HepG2 (cell line): ENCODE measurements around the gene CAMK2G. TPM values are rescaled to one million over a fixed set of nuclear protein-coding genes. Genes with fewer than 3 reads are reported as not detected.

ENCODE experiments used
- ATAC-seq: fragments of 200-7000 bp; cut with Tn5 transposase; 3 replicates; pipeline ENCODE4 v1.9.1; 2020; ENCODE audit warnings: mild to moderate bottlenecking, moderate library complexity
- BruUV-seq: library from RNA; stranded (reverse); fragments of 400-500 nt; replicated peaks from 2 replicates; lab custom pipeline; 2021; lab: Mats Ljungman, UMichigan
- CTCF ChIA-PET: fragments of 300-600 bp; formaldehyde crosslinking; extraction: SDS; loops from one replicate; lab custom pipeline; 2021; ENCODE audit warnings: low total read pairs, inconsistent platforms, low intra/inter-chr PET ratio; lab: Yijun Ruan, JAX
- POLR2A ChIA-PET: fragments of 350-600 bp; sonication (Branson Sonifier 250); formaldehyde crosslinking; loops from one replicate; lab custom pipeline; 2020; ENCODE audit warnings: antibody characterized with exemption, inconsistent platforms; lab: Yijun Ruan, JAX
- DNase-seq: peaks from one replicate; pipeline ENCODE4 v3.0.0-alpha.2; 2015; ENCODE audit warnings: low spot score
- FAIRE-seq: peaks from 3 replicates; lab custom pipeline; 2011; peaks lifted over from hg19 to GRCh38; lab: Jason Lieb, UNC
- H2AFZ ChIP-seq: one replicate; pipeline ENCODE4 v1.6.1; 2011; ENCODE audit warnings: low read length, inconsistent platforms
- H3K27ac ChIP-seq: fragments of 300-600 bp; 3 replicates; pipeline ENCODE4 v1.8.0; 2011; ENCODE audit warnings: mixed run types, mild to moderate bottlenecking, mixed read lengths, low read length, inconsistent platforms; ENCODE audit not compliant: insufficient read depth; ENCODE audit errors: extremely low read length
- H3K27me3 ChIP-seq, 2 experiments: fragments of 200-600 bp in 1 of 2; 2 replicates in 1 of 2; 3 replicates in 1 of 2; pipeline versions ENCODE4 v1.6.0 to v1.8.0; 2011; ENCODE audit warnings: low read length in 2 of 2, mild to moderate bottlenecking in 2 of 2, moderate library complexity in 2 of 2, inconsistent platforms in 1 of 2; ENCODE audit not compliant: insufficient read depth in 2 of 2, control insufficient read depth in 1 of 2
- H3K36me3 ChIP-seq, 2 experiments: fragments of 200-600 bp in 1 of 2; replicated peaks in 1 of 2; 2 replicates in 1 of 2; 3 replicates in 1 of 2; pipeline versions ENCODE4 v1.5.1 to v1.8.0; 2011; ENCODE audit warnings: low read length in 2 of 2, inconsistent platforms in 1 of 2; ENCODE audit not compliant: insufficient read depth in 2 of 2, control insufficient read depth in 1 of 2
- H3K4me1 ChIP-seq: 2 replicates; pipeline ENCODE4 v1.5.1; 2012; ENCODE audit warnings: low read length, inconsistent platforms; ENCODE audit not compliant: insufficient read depth
- H3K4me2 ChIP-seq: 2 replicates; pipeline ENCODE4 v1.6.0; 2011; ENCODE audit warnings: low read depth, low read length, inconsistent platforms
- H3K4me3 ChIP-seq, 3 experiments: fragments of 200-600 bp in 1 of 3; sonication (generic), shearing (Covaris generic) in 1 of 3; replicated peaks in 1 of 3; 2 replicates each; pipeline ENCODE4 v1.5.1; 2011 to 2016; ENCODE audit warnings: low read length in 3 of 3, inconsistent platforms in 2 of 3, low read depth in 2 of 3, mild to moderate bottlenecking in 2 of 3, control low read depth in 1 of 3, mixed read lengths in 1 of 3; ENCODE audit not compliant: insufficient read depth in 1 of 3
- H3K79me2 ChIP-seq: one replicate; pipeline ENCODE4 v1.6.1; 2011; ENCODE audit warnings: low read length, inconsistent platforms; ENCODE audit not compliant: insufficient read depth
- H3K9ac ChIP-seq: 2 replicates; pipeline ENCODE4 v1.6.0; 2011; ENCODE audit warnings: mild to moderate bottlenecking, low read depth, low read length, inconsistent platforms; ENCODE audit not compliant: insufficient read depth
- H3K9me3 ChIP-seq: 2 replicates; pipeline ENCODE4 v1.5.1; 2012; ENCODE audit warnings: mild to moderate bottlenecking, low read length
- H4K20me1 ChIP-seq: 2 replicates; pipeline ENCODE4 v1.6.0; 2011; ENCODE audit warnings: inconsistent platforms, mild to moderate bottlenecking, low read length, moderate library complexity; ENCODE audit not compliant: insufficient read depth
- BCL6 ChIP-seq: IDR thresholded peaks from 2 replicates; pipeline ENCODE4 v1.6.1; 2016; ENCODE audit warnings: missing genetic modification reagents, missing compliant biosample characterization
- CAMTA2 ChIP-seq: sonication (generic); formaldehyde crosslinking; IDR thresholded peaks from 2 replicates; pipeline ENCODE4 v1.4.0; 2020; ENCODE audit warnings: mild to moderate bottlenecking, missing genetic modification reagents, borderline replicate concordance
- GATAD2A ChIP-seq: IDR thresholded peaks from 2 replicates; pipeline ENCODE4 v1.6.1; 2016
- ZFP91 ChIP-seq: sonication (generic); formaldehyde crosslinking; IDR thresholded peaks from 2 replicates; pipeline ENCODE4 v1.9.0; 2022; ENCODE audit warnings: missing genetic modification reagents, mild to moderate bottlenecking, borderline replicate concordance
- ZNF3 ChIP-seq: IDR thresholded peaks from 2 replicates; pipeline ENCODE4 v1.7.0; 2017; ENCODE audit warnings: inconsistent platforms
- ZNF318 ChIP-seq: sonication (generic); formaldehyde crosslinking; IDR thresholded peaks from 2 replicates; pipeline ENCODE4 v1.4.0; 2020; ENCODE audit warnings: mild to moderate bottlenecking, missing genetic modification reagents
- ZNF343 ChIP-seq: sonication (generic); formaldehyde crosslinking; IDR thresholded peaks from 2 replicates; pipeline ENCODE4 v1.4.0; 2020; ENCODE audit warnings: mild to moderate bottlenecking, missing genetic modification reagents
- ZNF781 ChIP-seq: sonication (generic); formaldehyde crosslinking; IDR thresholded peaks from 2 replicates; pipeline ENCODE4 v1.5.1; 2020; ENCODE audit warnings: borderline replicate concordance, mild to moderate bottlenecking, missing genetic modification reagents; ENCODE audit errors: not compliant biosample characterization
- WGBS: methylation state at CpG from one replicate; pipeline ENCODE4 v1.1.6; 2017; ENCODE audit warnings: low lambda C conversion rate; 5-methylcytosine and 5-hydroxymethylcytosine counted together
- in situ Hi-C: cut with HindIII; loops from 2 replicates; pipeline ENCODE4 v1.10.0; 2017; ENCODE audit warnings: low pct_unique_long_range_greater_than_20kb; ENCODE audit not compliant: extremely low pct_ligation_motif_present
- intact Hi-C: fragments of 100-400 bp; cut with micrococcal nuclease; formaldehyde crosslinking; loops from one replicate; pipeline ENCODE4 v1.10.0; 2022; ENCODE audit not compliant: unreplicated experiment
- polyA plus RNA-seq, 8 experiments: library from polyadenylated mRNA; depleted of rRNA in 3 of 8; stranded (reverse) in 7 of 8; unstranded in 1 of 8; fragments of >200 nt; fragmentation: Illumina TruSeq in 4 of 8; extraction: Trizol in 4 of 8; gene quantifications; 2 replicates each; pipeline versions ENCODE4 v1.2.1 to v1.2.3, GENCODE V29; 2011 to 2016; ENCODE audit warnings: low read depth in 4 of 8, missing spikeins in 1 of 8, mixed read lengths in 1 of 8; ENCODE audit not compliant: insufficient read depth in 1 of 8
- total RNA-seq, 5 experiments: library from RNA; depleted of rRNA; stranded (reverse); fragments of >200 nt; fragmentation: Illumina TruSeq; extraction: Trizol; gene quantifications; 2 replicates each; pipeline ENCODE4 v1.2.3, GENCODE V29; 2016; ENCODE audit warnings: low read depth in 1 of 5

The CAMK2G gene
- total and polyA plus RNA-seq, 2 of the 13 experiments (the other 11 are each of a cell fraction or from before 2014, with no cell fraction given) = 15.9 to 18.8 TPM

GRCh38 chr10:73877533-73878160 is 3.3 kb upstream of the CAMK2G start:
- Histone ChIP-seq H2AFZ (no peak overlapping the region), H3K36me3 (no peaks in the 10 kb centered on the region), H3K9ac (no peak overlapping the region), H3K27me3 (no peaks in the 10 kb centered on the region; a peak in 2 of 5 replicates), H3K4me1 (peaks cover 47% of the 10 kb centered on the region), H3K79me2 (peaks cover 6% of the 10 kb centered on the region), H4K20me1 (peaks cover 5% of the 10 kb centered on the region; the same call in 1 of the 2 replicates), H3K4me2 (no peak overlapping the region), H3K4me3 (no peak overlapping the region), H3K9me3 (no peaks in the 10 kb centered on the region), H3K27ac (no peak overlapping the region)
- DNase-seq = no peak
- WGBS = 68% methylated on average over 9 of the region's 9 CpGs
- no TSS peak for BruUV-seq
- in situ Hi-C loops (no loop called here), intact Hi-C loops (loop anchor here (5.0 kb wide), 1 partner anchor 105 kb away; a partner anchor contains a TSS)
- no peak for FAIRE-seq
- ChIA-PET CTCF (no interaction called here), POLR2A (no interaction called here)
- ATAC-seq = no peak
- TF ChIP-seq GATAD2A (CRISPR knock-in tag) (no peak), ZNF3 (CRISPR knock-in tag) (no peak), ZNF318 (CRISPR knock-in tag) (no peak), ZNF343 (CRISPR knock-in tag) (no peak), ZFP91 (no peak), BCL6 (CRISPR knock-in tag) (no peak), CAMTA2 (CRISPR knock-in tag) (no peak), ZNF781 (CRISPR knock-in tag) (no peak)
